HCT116 (cell line): ENCODE data around the gene GPR63. TPM values are rescaled to one million over a fixed set of nuclear protein-coding genes. Genes with fewer than 3 reads are reported as not detected.

Source experiments
- ATAC-seq: fragments of 200-7000 bp; cut with Tn5 transposase; 2 replicates; pipeline ENCODE4 v1.9.1; 2020; ENCODE audit warnings: mild to moderate bottlenecking, moderate library complexity
- BruUV-seq: library from RNA; stranded (reverse); fragments of 400-500 nt; replicated peaks from 2 replicates; lab custom pipeline; 2021; lab: Mats Ljungman, UMichigan
- CTCF ChIA-PET: fragments of 300-600 bp; sonication (Branson Sonifier 250); formaldehyde crosslinking; loops from one replicate; lab custom pipeline; 2021; ENCODE audit warnings: antibody characterized with exemption; lab: Charles Lee
- POLR2A ChIA-PET: fragments of 300-600, 350-600 bp; sonication (Branson Sonifier 250); formaldehyde crosslinking; loops from one replicate; lab custom pipeline; 2021; ENCODE audit warnings: antibody characterized with exemption; lab: Charles Lee
- RAD21 ChIA-PET, 2 experiments: fragments of 300-600 bp; sonication (Branson Sonifier 250); formaldehyde crosslinking; loops; one replicate each; lab custom pipeline; 2023; ENCODE audit warnings: low total read pairs in 2 of 2; ENCODE audit not compliant: uncharacterized antibody in 2 of 2, unreplicated experiment in 2 of 2, low non-redundant PET in 1 of 2; lab: Charles Lee
- DNase-seq: peaks from one replicate; pipeline ENCODE4 v3.0.0-alpha.2; 2010; ENCODE audit warnings: low read depth, low spot score
- H2AFZ ChIP-seq: fragments of 200-600 bp; shearing (Covaris generic), sonication (generic); 2 replicates; pipeline ENCODE4 v1.6.1; 2017; ENCODE audit warnings: low read depth, mixed run types, mixed read lengths, antibody characterized with exemption, low read length; ENCODE audit not compliant: poor library complexity, severe bottlenecking
- H3K27ac ChIP-seq: 2 replicates; pipeline ENCODE4 v1.5.1; 2012; ENCODE audit warnings: low read depth, low read length
- H3K27me3 ChIP-seq: fragments of 200-600 bp; sonication (generic); 2 replicates; pipeline ENCODE4 v1.6.1; 2016; ENCODE audit warnings: mixed run types, low read length, mixed read lengths; ENCODE audit not compliant: insufficient read depth
- H3K36me3 ChIP-seq, 2 experiments: fragments of 200-500 bp in 1 of 2; fragments of 200-600 bp in 1 of 2; sonication (Bioruptor generic) in 1 of 2; sonication (generic) in 1 of 2; 2 replicates each; pipeline versions ENCODE4 v1.5.1 to v1.6.1; 2014 to 2016; ENCODE audit warnings: low read length in 2 of 2, inconsistent platforms in 1 of 2, mixed read lengths in 1 of 2, mixed run types in 1 of 2; ENCODE audit not compliant: insufficient read depth in 2 of 2, control insufficient read depth in 1 of 2
- H3K4me1 ChIP-seq, 2 experiments: fragments of 200-600 bp in 1 of 2; sonication (generic) in 1 of 2; 2 replicates each; pipeline versions ENCODE4 v1.5.1 to v1.6.1; 2012 to 2017; ENCODE audit warnings: low read length in 2 of 2, inconsistent platforms in 1 of 2, mild to moderate bottlenecking in 1 of 2, mixed read lengths in 1 of 2, mixed run types in 1 of 2, moderate library complexity in 1 of 2; ENCODE audit not compliant: insufficient read depth in 2 of 2, control insufficient read depth in 1 of 2
- H3K4me2 ChIP-seq: fragments of 200-600 bp; sonication (generic); 2 replicates; pipeline ENCODE4 v1.6.1; 2017; ENCODE audit warnings: mixed run types, low read length, mixed read lengths
- H3K4me3 ChIP-seq, 2 experiments: fragments of 200-600 bp in 1 of 2; sonication (generic) in 1 of 2; replicated peaks in 1 of 2; 2 replicates each; pipeline ENCODE4 v1.5.1; 2011 to 2016; ENCODE audit warnings: low read length in 2 of 2, control low read depth in 1 of 2, low read depth in 1 of 2, mild to moderate bottlenecking in 1 of 2, mixed read lengths in 1 of 2, mixed run types in 1 of 2
- H3K79me2 ChIP-seq: fragments of 200-600 bp; sonication (generic); 2 replicates; pipeline ENCODE4 v1.6.1; 2017; ENCODE audit warnings: mild to moderate bottlenecking, mixed run types, low read length, moderate library complexity, mixed read lengths; ENCODE audit not compliant: insufficient read depth
- H3K9ac ChIP-seq: fragments of 200-600 bp; sonication (generic); 2 replicates; pipeline ENCODE4 v1.6.1; 2016; ENCODE audit warnings: low read length, mixed read lengths
- H3K9me2 ChIP-seq: fragments of 200-600 bp; sonication (generic), shearing (Covaris generic); 2 replicates; pipeline ENCODE4 v1.6.1; 2017; ENCODE audit warnings: mixed run types, mild to moderate bottlenecking, moderate library complexity; ENCODE audit not compliant: insufficient read depth
- H3K9me3 ChIP-seq, 2 experiments: fragments of 200-500 bp in 1 of 2; fragments of 200-600 bp in 1 of 2; sonication (Bioruptor generic) in 1 of 2; sonication (generic) in 1 of 2; 2 replicates each; pipeline ENCODE4 v1.6.1; 2014 to 2017; ENCODE audit warnings: low read length in 2 of 2, mixed read lengths in 2 of 2, inconsistent platforms in 1 of 2, low read depth in 1 of 2, mild to moderate bottlenecking in 1 of 2, mixed run types in 1 of 2, moderate library complexity in 1 of 2; ENCODE audit not compliant: control insufficient read depth in 1 of 2, insufficient read depth in 1 of 2
- H4K20me1 ChIP-seq: fragments of 200-600 bp; sonication (generic), shearing (Covaris generic); 2 replicates; pipeline ENCODE4 v1.6.1; 2017; ENCODE audit warnings: mixed run types, mild to moderate bottlenecking, moderate library complexity; ENCODE audit not compliant: insufficient read depth
- EGR1 ChIP-seq: IDR thresholded peaks from 2 replicates; pipeline ENCODE4 v1.6.1; 2012; ENCODE audit warnings: low read depth
- ELF1 ChIP-seq: IDR thresholded peaks from 2 replicates; pipeline ENCODE4 v1.6.1; 2012; ENCODE audit warnings: low read depth, borderline replicate concordance
- EZH2phosphoT487 ChIP-seq: fragments of 200-600 bp; IDR thresholded peaks from 2 replicates; pipeline ENCODE4 v1.6.1; 2018; ENCODE audit warnings: antibody characterized with exemption, borderline replicate concordance
- FOSL1 ChIP-seq: IDR thresholded peaks from 2 replicates; pipeline ENCODE4 v1.6.1; 2012; ENCODE audit warnings: low read depth
- MAX ChIP-seq: IDR thresholded peaks from 2 replicates; pipeline ENCODE4 v1.6.1; 2012
- POLR2A ChIP-seq: IDR thresholded peaks from 2 replicates; pipeline ENCODE4 v1.7.0; 2011; ENCODE audit warnings: borderline replicate concordance; ENCODE audit not compliant: insufficient read depth, insufficient read length; ENCODE audit errors: extremely low read depth
- RAD21 ChIP-seq: IDR thresholded peaks from 2 replicates; pipeline ENCODE4 v1.6.1; 2012; ENCODE audit warnings: low read depth, mild to moderate bottlenecking
- SP1 ChIP-seq: IDR thresholded peaks from 2 replicates; pipeline ENCODE4 v1.6.1; 2012; ENCODE audit warnings: low read depth
- TCF7L2 ChIP-seq: IDR thresholded peaks from 2 replicates; pipeline ENCODE4 v1.7.0; 2011; ENCODE audit warnings: borderline replicate concordance, inconsistent platforms; ENCODE audit not compliant: insufficient read depth, insufficient read length; ENCODE audit errors: extremely low read depth
- YY1 ChIP-seq: IDR thresholded peaks from 2 replicates; pipeline ENCODE4 v1.6.1; 2011; ENCODE audit warnings: low read length, low read depth, moderate library complexity, mild to moderate bottlenecking; ENCODE audit not compliant: insufficient replicate concordance; ENCODE audit errors: extremely low read depth
- ZBTB33 ChIP-seq: IDR thresholded peaks from 2 replicates; pipeline ENCODE4 v1.6.1; 2011; ENCODE audit warnings: mild to moderate bottlenecking, low read length, moderate library complexity; ENCODE audit not compliant: insufficient replicate concordance; ENCODE audit errors: extremely low read depth
- ZFX ChIP-seq: fragments of 450-650 bp; IDR thresholded peaks from 2 replicates; pipeline ENCODE4 v1.6.1; 2017
- ZNF274 ChIP-seq: fragments of 200-500 bp; sonication (Bioruptor generic); IDR thresholded peaks from 2 replicates; pipeline ENCODE4 v1.6.1; 2014; ENCODE audit warnings: mild to moderate bottlenecking, low read depth, low read length, inconsistent platforms
- intact Hi-C: fragments of 100-400 bp; cut with micrococcal nuclease; formaldehyde crosslinking; loops from 2 replicates; pipeline ENCODE4 v1.10.0; 2022
- total RNA-seq: library from RNA; stranded (reverse); gene quantifications from one replicate; pipeline ENCODE4 v1.2.1, GENCODE V29; 2021; ENCODE audit not compliant: unreplicated experiment
- TF ChIP-seq, protein P1 (sequence below), 3 experiments: fragments of 200-600 bp in 1 of 3; sonication (generic) in 1 of 3; IDR thresholded peaks in 2 of 3; conservative IDR thresholded peaks in 1 of 3; 2 replicates each; pipeline ENCODE4 v1.5.1; 2012 to 2017; ENCODE audit warnings: low read depth in 2 of 3, low read length in 2 of 3, antibody characterized with exemption in 1 of 3, borderline replicate concordance in 1 of 3, control low read depth in 1 of 3, mild to moderate bottlenecking in 1 of 3, mixed read lengths in 1 of 3, mixed run types in 1 of 3, moderate library complexity in 1 of 3; ENCODE audit not compliant: insufficient read depth in 1 of 3
- TF ChIP-seq, protein P2 (sequence below): IDR thresholded peaks from 2 replicates; pipeline ENCODE4 v1.6.1; 2012

GPR63 gene
- total RNA-seq, 1 experiment from 2014 or later: 3.5 TPM

DNA sequence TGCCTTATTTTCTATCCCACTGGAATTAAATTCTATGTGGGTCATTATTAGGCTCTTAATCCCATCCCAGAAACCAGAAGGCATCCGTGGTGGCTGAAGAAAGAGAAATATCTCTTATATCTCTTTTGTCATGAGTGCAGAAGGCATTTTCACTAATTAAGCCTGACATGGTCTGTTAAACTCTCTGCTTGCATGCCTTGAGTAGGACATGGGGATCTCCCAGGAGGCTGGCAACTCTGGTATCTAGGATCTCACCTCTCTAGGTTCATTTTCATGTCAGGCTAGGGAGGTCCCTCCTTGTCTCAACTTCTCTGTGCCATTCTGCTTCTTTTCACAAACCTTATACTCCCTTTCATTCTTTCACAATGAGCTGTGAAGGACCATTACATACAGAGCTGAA, 25.3 kb upstream of the GPR63 start:
- TF ChIP-seq ZNF274 (no peak), TCF7L2 (no peak)
- ChIA-PET POLR2A (no interaction called here), CTCF (no interaction called here), RAD21 (no interaction called here)
- no peaks in the 10 kb centered on the region for H4K20me1 ChIP-seq
- no peak overlapping the region for H3K27ac ChIP-seq
- H3K79me2 ChIP-seq: no peaks in the 10 kb centered on the region
- no peaks in the 10 kb centered on the region for H3K9me2 ChIP-seq
- intact Hi-C loops: no loop called here
- no TSS peak for BruUV-seq
- H3K4me2 ChIP-seq: no peak overlapping the region
- no peaks in the 10 kb centered on the region for H3K4me1 ChIP-seq
- ATAC-seq (no peak), DNase-seq (no peak)
- H3K27me3 ChIP-seq: no peaks in the 10 kb centered on the region
- no peak overlapping the region for H2AFZ ChIP-seq
- no peaks in the 10 kb centered on the region for H3K9me3 ChIP-seq
- H3K36me3 ChIP-seq: no peaks in the 10 kb centered on the region
- H3K4me3 ChIP-seq: no peak overlapping the region
- H3K9ac ChIP-seq: no peak overlapping the region

GRCh38 chr6:96861588-96861987, 24.3 kb upstream of the GPR63 start:
- H3K4me3 ChIP-seq: no peak overlapping the region
- ChIA-PET CTCF (no interaction called here), RAD21 (no interaction called here), POLR2A (no interaction called here)
- DNase-seq (no peak), ATAC-seq (no peak)
- no peaks in the 10 kb centered on the region for H3K4me1 ChIP-seq
- H2AFZ ChIP-seq: no peak overlapping the region
- BruUV-seq: no TSS peak
- H3K27ac ChIP-seq: no peak overlapping the region
- H3K36me3 ChIP-seq: no peaks in the 10 kb centered on the region
- H3K9me3 ChIP-seq: no peaks in the 10 kb centered on the region
- intact Hi-C loops: no loop called here
- no peak overlapping the region for H3K9ac ChIP-seq
- no peaks in the 10 kb centered on the region for H3K9me2 ChIP-seq
- no peak overlapping the region for H3K4me2 ChIP-seq
- H4K20me1 ChIP-seq: no peaks in the 10 kb centered on the region
- no peaks in the 10 kb centered on the region for H3K27me3 ChIP-seq
- TF ChIP-seq ELF1 (no peak), EZH2phosphoT487 (no peak), POLR2A (no peak), ZBTB33 (no peak), YY1 (no peak), EGR1 (no peak), RAD21 (no peak), ZFX (no peak), MAX (no peak), FOSL1 (no peak), SP1 (no peak)
- TF ChIP-seq, protein P1, sequence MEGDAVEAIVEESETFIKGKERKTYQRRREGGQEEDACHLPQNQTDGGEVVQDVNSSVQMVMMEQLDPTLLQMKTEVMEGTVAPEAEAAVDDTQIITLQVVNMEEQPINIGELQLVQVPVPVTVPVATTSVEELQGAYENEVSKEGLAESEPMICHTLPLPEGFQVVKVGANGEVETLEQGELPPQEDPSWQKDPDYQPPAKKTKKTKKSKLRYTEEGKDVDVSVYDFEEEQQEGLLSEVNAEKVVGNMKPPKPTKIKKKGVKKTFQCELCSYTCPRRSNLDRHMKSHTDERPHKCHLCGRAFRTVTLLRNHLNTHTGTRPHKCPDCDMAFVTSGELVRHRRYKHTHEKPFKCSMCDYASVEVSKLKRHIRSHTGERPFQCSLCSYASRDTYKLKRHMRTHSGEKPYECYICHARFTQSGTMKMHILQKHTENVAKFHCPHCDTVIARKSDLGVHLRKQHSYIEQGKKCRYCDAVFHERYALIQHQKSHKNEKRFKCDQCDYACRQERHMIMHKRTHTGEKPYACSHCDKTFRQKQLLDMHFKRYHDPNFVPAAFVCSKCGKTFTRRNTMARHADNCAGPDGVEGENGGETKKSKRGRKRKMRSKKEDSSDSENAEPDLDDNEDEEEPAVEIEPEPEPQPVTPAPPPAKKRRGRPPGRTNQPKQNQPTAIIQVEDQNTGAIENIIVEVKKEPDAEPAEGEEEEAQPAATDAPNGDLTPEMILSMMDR (IDR thresholded peaks at IDR 0.05 in 2 of 3, conservative IDR thresholded peaks at IDR 0.05 in 1 of 3; ENCODE audit: borderline replicate concordance in 1 of 3, insufficient read depth in 1 of 3, low read depth in 2 of 3, low read length in 2 of 3): no peak
- TF ChIP-seq, protein P2, sequence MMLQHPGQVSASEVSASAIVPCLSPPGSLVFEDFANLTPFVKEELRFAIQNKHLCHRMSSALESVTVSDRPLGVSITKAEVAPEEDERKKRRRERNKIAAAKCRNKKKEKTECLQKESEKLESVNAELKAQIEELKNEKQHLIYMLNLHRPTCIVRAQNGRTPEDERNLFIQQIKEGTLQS: no peak
- H3K79me2 ChIP-seq: no peaks in the 10 kb centered on the region
